ENCODE data around the gene CCSER1.

DNA sequence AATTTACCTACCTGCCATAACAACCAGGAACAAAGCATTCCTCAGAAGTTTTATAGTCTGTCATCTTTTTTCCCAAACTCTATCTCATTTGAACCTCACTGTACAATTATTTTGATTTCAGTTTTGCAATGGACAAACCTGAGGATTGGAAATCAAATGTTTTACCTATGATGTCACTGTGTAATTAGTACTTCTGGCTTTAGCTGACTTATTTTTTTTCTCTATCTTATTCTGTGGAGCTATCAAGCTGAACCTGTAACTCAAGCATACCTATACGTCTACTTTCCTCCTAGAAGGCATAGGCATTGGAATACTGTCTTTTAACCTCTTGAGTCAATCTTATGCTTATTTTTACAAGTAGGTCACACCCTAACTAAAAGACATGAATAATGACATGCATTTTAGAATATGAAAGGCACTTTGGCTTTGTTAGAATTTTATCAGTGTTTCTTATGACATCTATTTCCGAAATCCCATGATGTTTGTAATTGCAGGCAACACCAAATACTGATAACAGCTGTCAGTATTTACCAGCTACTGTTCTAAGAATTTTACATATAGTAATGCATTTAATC, 21.5 kb downstream of the CCSER1 start:
- no peak for TF ChIP-seq EZH2 (IDR thresholded peaks at IDR 0.05; ENCODE audit: borderline replicate concordance, low read depth, low read length, severe bottlenecking)
- TF ChIP-seq, protein P1, sequence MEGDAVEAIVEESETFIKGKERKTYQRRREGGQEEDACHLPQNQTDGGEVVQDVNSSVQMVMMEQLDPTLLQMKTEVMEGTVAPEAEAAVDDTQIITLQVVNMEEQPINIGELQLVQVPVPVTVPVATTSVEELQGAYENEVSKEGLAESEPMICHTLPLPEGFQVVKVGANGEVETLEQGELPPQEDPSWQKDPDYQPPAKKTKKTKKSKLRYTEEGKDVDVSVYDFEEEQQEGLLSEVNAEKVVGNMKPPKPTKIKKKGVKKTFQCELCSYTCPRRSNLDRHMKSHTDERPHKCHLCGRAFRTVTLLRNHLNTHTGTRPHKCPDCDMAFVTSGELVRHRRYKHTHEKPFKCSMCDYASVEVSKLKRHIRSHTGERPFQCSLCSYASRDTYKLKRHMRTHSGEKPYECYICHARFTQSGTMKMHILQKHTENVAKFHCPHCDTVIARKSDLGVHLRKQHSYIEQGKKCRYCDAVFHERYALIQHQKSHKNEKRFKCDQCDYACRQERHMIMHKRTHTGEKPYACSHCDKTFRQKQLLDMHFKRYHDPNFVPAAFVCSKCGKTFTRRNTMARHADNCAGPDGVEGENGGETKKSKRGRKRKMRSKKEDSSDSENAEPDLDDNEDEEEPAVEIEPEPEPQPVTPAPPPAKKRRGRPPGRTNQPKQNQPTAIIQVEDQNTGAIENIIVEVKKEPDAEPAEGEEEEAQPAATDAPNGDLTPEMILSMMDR (IDR thresholded peaks at IDR 0.05; ENCODE audit: borderline replicate concordance, extremely low read depth, low read length, poor library complexity, severe bottlenecking) = no peak
